ENCODE measurements around the gene SMG7.

SMG7 gene

DNA sequence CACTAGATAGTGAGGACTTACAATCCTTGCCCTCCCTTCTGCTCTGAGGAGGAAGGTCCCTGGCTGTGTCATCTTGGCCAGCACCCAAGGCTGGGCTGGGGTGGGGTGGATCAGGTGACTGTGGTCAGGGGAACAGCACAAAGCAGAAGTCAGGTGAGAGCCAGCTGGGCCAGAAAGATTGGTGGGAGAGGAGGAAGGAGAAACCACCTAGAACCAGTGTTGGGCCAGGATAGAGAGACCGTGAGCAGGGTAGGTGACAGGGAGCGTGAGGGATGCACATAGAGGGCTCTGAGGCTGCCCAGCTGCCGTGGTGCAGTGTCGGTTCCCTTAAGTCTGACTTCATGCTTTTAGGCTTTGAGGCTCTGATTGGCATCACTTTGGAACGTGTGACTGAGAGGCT, 95.3 kb downstream of the SMG7 start:
- DNase-seq = no peak

GRCh38 chr1:183568176-183569021, 96.1 kb downstream of the SMG7 start:
- DNase-seq = no peak

- no peak for DNase-seq
Observed at GRCh38 chr1:183569141-183569540, 96.8 kb downstream of the SMG7 start.

DNA sequence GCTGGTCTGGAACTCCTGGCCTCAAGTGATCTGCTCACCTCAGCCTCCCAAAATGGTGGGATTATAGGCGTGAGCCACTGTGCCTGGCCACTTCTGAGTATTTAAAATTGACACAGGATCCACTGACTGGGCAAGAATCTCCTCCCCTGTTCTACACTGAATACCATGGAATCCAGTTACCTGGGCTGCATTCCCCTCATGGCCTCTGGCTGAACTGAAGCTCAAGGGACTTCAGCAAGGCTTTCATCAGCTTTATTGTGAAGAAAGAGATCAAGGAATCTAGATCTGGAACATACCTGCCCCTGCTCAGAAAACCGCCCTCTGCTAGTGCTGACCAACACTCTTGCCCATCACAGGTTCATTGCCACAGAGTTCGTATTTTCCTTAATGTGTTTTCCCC, 97.5 kb downstream of the SMG7 start:
- DNase-seq = no peak

GRCh38 chr1:183570451-183570850, 98.2 kb downstream of the SMG7 start:
- no peak for DNase-seq

DNA sequence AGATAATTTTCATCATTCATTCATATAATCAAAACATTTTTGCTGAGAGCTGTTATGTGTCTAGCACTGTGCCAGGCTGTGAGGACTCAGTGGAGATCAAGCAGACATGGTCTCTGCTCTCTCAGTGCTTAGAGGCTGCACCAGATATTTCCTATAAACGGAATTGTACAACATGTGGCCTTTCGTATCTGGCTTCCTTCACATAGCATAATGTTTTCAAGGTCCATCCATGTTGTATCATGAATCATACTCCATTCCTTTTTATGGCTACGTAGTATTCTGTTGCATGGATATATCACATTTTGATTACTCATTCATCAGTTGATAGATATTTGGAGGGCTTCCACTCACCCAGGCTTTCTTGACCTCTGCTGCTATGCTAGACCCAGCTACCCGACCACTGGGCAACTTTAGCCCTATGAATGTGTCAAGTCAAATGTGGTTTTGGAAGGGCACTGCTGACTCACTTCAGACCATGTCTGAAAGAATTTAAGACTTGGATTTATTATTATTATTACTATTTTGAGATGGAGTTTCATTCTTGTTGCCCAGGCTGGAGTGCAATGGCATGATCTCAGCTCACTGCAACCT, 99.5 kb downstream of the SMG7 start:
- DNase-seq = no peak

GRCh38 chr1:183572721-183573120, 100.4 kb downstream of the SMG7 start:
- DNase-seq = no peak

- DNase-seq = no peak
Observed at GRCh38 chr1:183575606-183576005, 103.3 kb downstream of the SMG7 start.

DNA sequence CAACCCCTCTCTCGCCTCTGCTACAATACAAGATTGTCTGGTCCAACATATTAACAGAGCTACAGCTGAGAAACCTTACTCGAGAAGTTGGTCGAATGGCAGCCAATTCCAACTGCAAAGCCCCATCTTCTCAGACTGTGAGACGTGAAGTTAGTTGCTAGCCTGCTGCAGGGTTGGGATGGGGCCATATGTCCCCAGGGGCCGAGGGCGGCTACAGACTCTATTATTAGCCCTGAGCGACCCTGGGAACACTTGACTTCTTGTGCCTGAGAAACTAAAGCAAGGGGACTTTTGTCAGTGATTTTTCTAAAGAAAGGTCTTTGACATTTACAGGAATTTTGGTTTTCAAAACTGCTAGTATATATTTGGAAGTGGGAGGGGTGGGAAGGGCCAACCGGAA, 104.2 kb downstream of the SMG7 start:
- DNase-seq = no peak

GRCh38 chr1:183577897-183578465, 105.7 kb downstream of the SMG7 start:
- DNase-seq = no peak

GRCh38 chr1:183578856-183579255, 106.6 kb downstream of the SMG7 start:
- no peak for DNase-seq

DNA sequence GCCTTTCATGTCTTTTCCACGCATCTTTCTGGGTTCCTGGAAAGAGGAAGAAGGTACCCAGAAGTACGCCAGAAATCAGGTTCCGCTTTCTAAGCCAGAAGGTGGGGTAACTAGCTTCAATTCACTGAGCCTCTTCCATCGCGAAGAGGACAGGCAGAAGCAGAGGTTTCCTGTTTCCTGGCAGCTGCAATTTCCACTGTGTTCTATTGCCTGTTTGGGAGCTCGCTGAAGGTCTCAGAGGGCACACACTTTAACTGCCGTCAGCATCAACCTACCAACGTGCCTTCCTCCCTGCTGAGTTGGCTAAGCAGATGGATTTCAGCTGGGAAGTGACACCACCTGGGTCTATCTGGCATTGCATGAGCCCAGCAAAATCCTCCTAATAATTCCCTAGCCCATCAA, 108.0 kb downstream of the SMG7 start:
- DNase-seq = peak; percentile 69

DNA sequence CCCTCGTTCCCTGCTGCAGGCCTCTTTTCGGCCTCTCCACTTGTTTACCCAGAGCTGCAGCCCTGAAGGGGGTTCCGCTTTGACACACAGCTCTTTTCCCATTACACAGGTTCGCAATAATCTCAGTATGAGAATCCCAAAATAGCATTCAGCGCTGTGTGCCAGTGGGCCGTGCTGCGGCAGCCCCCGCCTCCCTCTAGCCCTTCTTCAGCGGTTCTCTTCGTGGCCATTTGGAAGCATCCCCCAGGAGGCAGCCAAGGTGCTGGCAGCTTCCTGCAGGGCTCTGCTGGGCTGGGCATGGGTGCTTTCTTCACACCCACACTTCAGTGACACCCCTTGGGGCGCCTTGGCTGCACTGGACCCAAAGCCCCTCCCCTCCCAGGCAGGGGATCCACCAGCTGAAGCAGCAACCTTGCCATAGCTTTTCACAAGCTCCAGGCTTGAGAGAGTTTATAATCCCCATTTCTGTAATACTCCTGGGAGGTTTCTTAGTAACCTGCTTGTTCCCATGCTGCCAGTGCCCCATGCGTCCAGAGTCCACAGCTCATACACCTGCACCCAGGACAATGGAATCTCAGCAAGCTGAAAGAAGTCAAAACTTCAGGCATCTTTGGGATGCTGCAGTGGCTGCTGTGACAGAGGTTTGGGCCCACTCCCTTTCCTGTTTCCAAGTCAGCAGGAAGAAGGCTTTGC, 109.9 kb downstream of the SMG7 start:
- DNase-seq = no peak

- no peak for DNase-seq
Observed at GRCh38 chr1:183583466-183583865, 111.2 kb downstream of the SMG7 start.

GRCh38 chr1:183584147-183584546, 111.8 kb downstream of the SMG7 start:
- DNase-seq = no peak

- DNase-seq = no peak
Observed at GRCh38 chr1:183585038-183585437, 112.7 kb downstream of the SMG7 start.

DNA sequence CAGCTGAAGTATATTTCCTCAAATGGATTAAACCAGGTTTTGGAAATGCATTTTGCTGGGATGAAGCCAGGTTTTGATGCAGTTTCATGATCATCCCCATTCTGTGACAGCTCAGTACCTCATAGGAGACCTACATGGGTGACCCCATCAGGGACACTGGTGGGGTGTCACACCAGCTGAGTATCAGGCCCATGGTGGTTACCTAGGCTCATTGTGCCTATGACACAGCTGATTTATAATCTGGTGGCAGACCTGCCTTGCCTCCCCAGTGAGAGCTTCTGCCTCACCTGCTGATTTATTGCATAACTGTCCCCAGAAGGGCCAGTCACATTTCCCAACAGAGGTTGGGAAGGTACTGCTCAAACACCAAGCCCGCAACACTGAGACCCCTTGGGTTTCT, 114.2 kb downstream of the SMG7 start:
- DNase-seq = no peak

GRCh38 chr1:183586926-183587325, 114.6 kb downstream of the SMG7 start:
- DNase-seq = no peak

- DNase-seq = no peak
Observed at GRCh38 chr1:183588827-183589226, 116.5 kb downstream of the SMG7 start.

GRCh38 chr1:183589384-183589783, 117.1 kb downstream of the SMG7 start:
- no peak for DNase-seq

DNA sequence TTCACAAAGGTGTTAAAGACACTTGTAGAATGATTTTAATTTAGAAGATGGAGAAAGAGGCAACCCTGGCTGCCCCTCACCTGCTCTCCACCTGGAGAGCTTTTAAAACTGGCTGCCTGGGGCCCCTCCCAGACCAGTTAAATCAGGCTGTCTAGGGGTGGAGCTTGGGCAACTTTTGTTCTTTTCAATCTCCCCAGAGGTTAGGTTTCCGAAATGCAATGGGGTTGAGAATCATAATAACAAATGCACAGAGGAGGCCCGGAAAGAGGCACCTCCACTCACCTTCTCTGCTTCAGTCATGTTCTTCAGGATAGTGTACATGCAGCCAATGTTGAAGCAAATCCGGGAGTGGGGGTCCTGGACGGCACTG, 117.6 kb downstream of the SMG7 start:
- DNase-seq = no peak

GRCh38 chr1:183590244-183591191, 118.2 kb downstream of the SMG7 start, which contains the start of gene NCF2:
Gene NCF2, minus strand, starts transcription at chr1:183590459. Its CDS starts 130 bp downstream, at chr1:183590329.
- DNase-seq = no peak

Data from NCI-H526 treated with DMSO at 0.1 percent for 48 hours (cell line).